PFSK-1 (cell line): ENCODE data around the gene PCCA.

Experiments used
- POLR2AphosphoS5 ChIP-seq: IDR thresholded peaks from 2 replicates; pipeline ENCODE4 v1.6.1; 2012; ENCODE audit warnings: low read depth, mild to moderate bottlenecking, control low read depth, low read length, moderate library complexity
- SIN3A ChIP-seq: IDR thresholded peaks from 2 replicates; pipeline ENCODE4 v1.6.1; 2012; ENCODE audit warnings: mild to moderate bottlenecking, low read length, moderate library complexity, borderline replicate concordance; ENCODE audit not compliant: insufficient read depth

DNA sequence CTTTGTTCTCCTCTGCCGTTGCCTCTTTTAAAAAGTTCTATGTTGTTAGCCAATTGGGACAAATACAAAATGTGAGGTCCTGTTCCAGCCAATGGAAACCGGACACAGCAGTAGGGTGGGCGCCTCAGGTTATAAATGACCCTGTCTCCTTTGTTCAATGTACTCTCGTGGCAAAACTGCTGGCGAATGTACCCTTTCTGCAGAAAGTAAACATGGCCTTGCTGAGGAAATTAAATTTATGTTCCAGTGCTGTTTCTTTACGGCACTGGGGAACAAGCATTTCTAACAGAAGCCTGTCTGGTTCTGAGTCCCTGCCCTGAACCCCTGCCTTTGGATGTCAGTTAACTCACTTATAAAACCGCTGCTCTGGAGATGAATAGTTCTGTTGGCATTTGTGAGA is 140.7 kb downstream of the PCCA start:
- no peak for TF ChIP-seq POLR2AphosphoS5
- no peak for TF ChIP-seq SIN3A
